Stomach (tissue), 9 donors: Measurements from ENCODE around the gene CPT1B. TPM values are rescaled to one million over a fixed set of nuclear protein-coding genes. Genes with fewer than 3 reads are reported as not detected.

Experiments
- DNase-seq, 2 donors: peaks; one replicate each; pipeline versions ENCODE4 v3.0.0 to v3.0.0-alpha.2; 2013 to 2019
- H3K27ac ChIP-seq, 5 donors: fragments of 200-600 bp in 4 of 5; sonication (generic) in 4 of 5; one replicate each; pipeline ENCODE4 v1.5.1; 2013 to 2019; ENCODE audit warnings: mild to moderate bottlenecking in 1 of 5, moderate library complexity in 1 of 5
- H3K27me3 ChIP-seq, 3 donors: fragments of 200-600 bp; sonication (generic); one replicate each; pipeline ENCODE4 v1.5.1; 2017 to 2019; ENCODE audit warnings: mixed run types in 1 of 3
- H3K36me3 ChIP-seq, 4 donors: fragments of 200-600 bp; sonication (generic); 1 replicate in 3 of 4; 2 replicates in 1 of 4; pipeline ENCODE4 v1.5.1; 2016 to 2019
- H3K4me1 ChIP-seq, 4 donors: fragments of 200-600 bp; sonication (generic); one replicate each; pipeline ENCODE4 v1.5.1; 2016 to 2019
- H3K4me3 ChIP-seq, 4 donors: fragments of 200-600 bp; sonication (generic) in 3 of 4; one replicate each; pipeline ENCODE4 v1.5.1; 2016 to 2019; ENCODE audit warnings: mild to moderate bottlenecking in 1 of 4
- H3K9me3 ChIP-seq, 4 donors: fragments of 200-600 bp; sonication (generic); one replicate each; pipeline ENCODE4 v1.5.1; 2016 to 2019
- EP300 ChIP-seq: sonication (generic); formaldehyde crosslinking; IDR thresholded peaks from one replicate; pipeline ENCODE4 v1.6.1; 2017; ENCODE audit warnings: antibody characterized with exemption
- POLR2A ChIP-seq, 4 donors: fragments of 450-650 bp; IDR thresholded peaks; one replicate each; pipeline ENCODE4 v1.6.1; 2016; ENCODE audit warnings: antibody characterized with exemption in 4 of 4, control low read depth in 2 of 4, mild to moderate bottlenecking in 1 of 4, moderate library complexity in 1 of 4
- POLR2AphosphoS5 ChIP-seq, 3 donors: sonication (generic); formaldehyde crosslinking; IDR thresholded peaks; one replicate each; pipeline ENCODE4 v1.6.1; 2016; ENCODE audit warnings: antibody characterized with exemption in 3 of 3
- WGBS, 5 donors: extraction: QIAGEN DNeasy Blood & Tissue Kit in 3 of 5; methylation state at CpG; one replicate each; pipeline versions ENCODE4 v1.1.5 to v1.1.7; 2013 to 2018; 5-methylcytosine and 5-hydroxymethylcytosine counted together
- intact Hi-C: fragments of 100-400 bp; cut with DNase I; formaldehyde crosslinking; loops from one replicate; pipeline ENCODE4 v1.15.1; 2023; ENCODE audit warnings: low total_unique reads
- polyA plus RNA-seq, 3 donors: library from polyadenylated mRNA; stranded (reverse); fragments of 200-250 nt; gene quantifications; one replicate each; pipeline ENCODE4 v1.2.3, GENCODE V29; 2013
- total RNA-seq, 5 donors: library from RNA; depleted of rRNA; stranded (reverse); fragments of >200 nt; gene quantifications; one replicate each; pipeline versions ENCODE4 v1.1.0 to v1.2.3, GENCODE V29; 2014 to 2016
- TF ChIP-seq, protein P1 (sequence below), 7 experiments: fragments of 450-650 bp in 4 of 7; fragments of 200-600 bp in 3 of 7; sonication (generic) in 3 of 7; IDR thresholded peaks; one replicate each; pipeline ENCODE4 v1.5.1; 2016 to 2019; ENCODE audit warnings: antibody characterized with exemption in 7 of 7, control low read depth in 2 of 7, mild to moderate bottlenecking in 1 of 7
- donor health status: healthy with polysubstance abuse.
- donor health status: Bipolar disorder and iron deficiency.
- donor health status: healthy.

CPT1B gene
- total and polyA plus RNA-seq, 8 donors: 6.6 to 164 (median 21.0) TPM

DNA sequence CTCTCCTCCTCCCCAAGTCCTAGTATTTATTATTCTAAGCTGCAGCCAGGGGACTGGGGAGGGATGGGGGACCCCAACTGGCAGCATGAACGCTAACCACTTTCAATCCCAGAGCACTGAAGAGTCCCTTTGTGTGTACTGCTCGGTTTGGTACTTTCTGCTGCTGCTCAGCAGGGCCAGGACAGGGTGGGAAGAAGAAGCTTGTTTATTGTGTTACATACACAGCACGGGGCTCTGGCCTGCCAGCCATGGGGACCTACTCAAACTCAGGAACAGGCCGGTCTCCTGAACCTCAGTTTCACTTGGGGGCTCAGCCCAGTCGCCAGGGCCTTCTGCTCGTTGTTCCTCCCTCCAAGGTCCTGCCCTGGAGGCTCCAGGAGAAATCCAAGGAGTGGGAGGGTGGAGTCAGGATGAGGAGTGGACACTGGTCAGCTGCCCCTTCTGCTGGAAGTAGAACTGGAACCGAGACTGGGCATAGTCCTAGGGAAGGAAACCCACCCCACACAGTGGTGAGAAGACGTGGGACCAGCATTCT, 616 bp upstream of the CPT1B start:
- peaks cover 0 to 15% (median 5%) of the 10 kb centered on the region in 3 donors for H3K27me3 ChIP-seq
- TF ChIP-seq POLR2A (IDR thresholded peaks at IDR 0.05): no peak
- no peak for TF ChIP-seq POLR2AphosphoS5 (IDR thresholded peaks at IDR 0.05)
- no peak for TF ChIP-seq EP300
- TF ChIP-seq, protein P1, sequence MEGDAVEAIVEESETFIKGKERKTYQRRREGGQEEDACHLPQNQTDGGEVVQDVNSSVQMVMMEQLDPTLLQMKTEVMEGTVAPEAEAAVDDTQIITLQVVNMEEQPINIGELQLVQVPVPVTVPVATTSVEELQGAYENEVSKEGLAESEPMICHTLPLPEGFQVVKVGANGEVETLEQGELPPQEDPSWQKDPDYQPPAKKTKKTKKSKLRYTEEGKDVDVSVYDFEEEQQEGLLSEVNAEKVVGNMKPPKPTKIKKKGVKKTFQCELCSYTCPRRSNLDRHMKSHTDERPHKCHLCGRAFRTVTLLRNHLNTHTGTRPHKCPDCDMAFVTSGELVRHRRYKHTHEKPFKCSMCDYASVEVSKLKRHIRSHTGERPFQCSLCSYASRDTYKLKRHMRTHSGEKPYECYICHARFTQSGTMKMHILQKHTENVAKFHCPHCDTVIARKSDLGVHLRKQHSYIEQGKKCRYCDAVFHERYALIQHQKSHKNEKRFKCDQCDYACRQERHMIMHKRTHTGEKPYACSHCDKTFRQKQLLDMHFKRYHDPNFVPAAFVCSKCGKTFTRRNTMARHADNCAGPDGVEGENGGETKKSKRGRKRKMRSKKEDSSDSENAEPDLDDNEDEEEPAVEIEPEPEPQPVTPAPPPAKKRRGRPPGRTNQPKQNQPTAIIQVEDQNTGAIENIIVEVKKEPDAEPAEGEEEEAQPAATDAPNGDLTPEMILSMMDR (IDR thresholded peaks at IDR 0.05): no peak
- intact Hi-C loops: no loop called here
- H3K9me3 ChIP-seq: no peaks in the 10 kb centered on the region
- no peak for DNase-seq
- peaks cover 0 to 35% (median 19%) of the 10 kb centered on the region in 4 donors for H3K36me3 ChIP-seq
- no peak overlapping the region for H3K4me3 ChIP-seq
- peaks cover 32 to 44% (median 37%) of the 10 kb centered on the region in 4 donors for H3K4me1 ChIP-seq
- H3K27ac ChIP-seq: no peak overlapping the region
- WGBS, 5 donors: 59 to 70% (median 67%) methylated on average over 5 to 8 of the region's 8 CpGs

DNA sequence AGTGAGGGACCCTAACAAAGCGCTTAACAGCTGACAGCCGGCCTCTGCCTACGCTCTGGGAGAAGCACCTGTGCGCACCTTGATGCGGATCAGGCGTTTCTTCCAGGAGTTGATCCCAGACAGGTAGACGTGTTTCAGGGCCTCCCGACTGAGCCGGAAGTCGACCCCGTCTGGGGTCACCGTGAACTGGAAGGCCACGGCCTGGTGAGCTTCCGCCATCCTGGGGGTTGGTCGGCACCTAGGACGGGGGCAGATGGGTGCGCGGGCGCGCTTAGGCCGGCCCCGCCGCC, 585 bp downstream of the CPT1B start:
- peaks cover 0 to 47% (median 25%) of the 10 kb centered on the region in 4 donors for H3K36me3 ChIP-seq
- no peak for DNase-seq
- peaks cover 25 to 37% (median 30%) of the 10 kb centered on the region in 4 donors for H3K4me1 ChIP-seq
- intact Hi-C loops: no loop called here
- H3K4me3 ChIP-seq: peak overlapping the region in 1 of 4 donors; percentile 11
- peaks cover 0 to 15% (median 5%) of the 10 kb centered on the region in 3 donors for H3K27me3 ChIP-seq
- H3K9me3 ChIP-seq: no peaks in the 10 kb centered on the region
- 46 to 52% (median 51%) methylated on average over 10 to 23 of the region's 23 CpGs for WGBS, 5 donors
- TF ChIP-seq POLR2A (IDR thresholded peaks at IDR 0.05) (no peak), EP300 (no peak)
- TF ChIP-seq, protein P1 (IDR thresholded peaks at IDR 0.05): no peak
- H3K27ac ChIP-seq: no peak overlapping the region

DNA sequence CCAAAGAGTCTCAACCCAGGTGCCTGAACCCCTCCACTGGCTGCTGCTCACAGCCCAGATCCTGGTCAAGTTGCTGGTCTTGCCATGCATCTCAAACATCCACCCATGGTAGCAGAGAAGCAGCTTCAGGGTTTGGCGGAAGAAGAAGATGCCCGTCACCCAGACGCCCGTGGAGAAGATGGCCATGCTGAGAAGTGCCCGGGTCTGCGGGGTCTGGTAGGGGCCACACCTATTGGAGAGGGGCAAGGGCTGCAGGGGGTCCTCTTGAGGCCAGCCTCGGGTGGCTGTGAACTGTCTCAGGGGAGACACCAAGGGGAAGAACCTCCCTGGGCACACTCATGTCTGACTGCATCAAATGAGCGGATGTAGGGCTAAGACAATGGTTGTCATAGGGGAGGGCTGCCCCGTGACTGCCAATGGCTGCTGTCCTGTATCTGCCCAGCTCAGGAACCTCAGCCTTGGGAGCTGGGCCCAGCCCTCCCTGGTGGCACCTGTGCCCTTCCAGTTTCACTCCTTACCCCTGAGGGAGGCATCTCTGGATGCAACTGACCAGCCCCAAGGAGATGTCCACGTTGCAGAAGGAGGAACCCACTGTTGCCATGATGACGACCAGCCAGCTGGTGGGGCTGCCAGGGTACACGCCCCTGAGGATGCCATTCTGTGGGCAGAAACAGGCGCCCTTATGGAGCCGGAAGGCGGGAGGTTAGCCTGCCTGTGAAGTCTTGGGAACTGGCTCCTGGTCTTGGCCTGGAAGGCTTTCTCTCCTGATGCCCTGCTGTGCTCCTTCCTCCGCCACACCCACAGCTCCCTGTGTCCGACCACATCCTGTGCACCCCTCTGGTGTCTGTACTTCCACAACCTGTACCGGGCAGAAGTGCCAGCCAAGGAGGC, 1.2 kb downstream of the CPT1B start:
- Histone ChIP-seq H3K27me3 (peaks cover 0 to 15% (median 5%) of the 10 kb centered on the region in 3 donors), H3K4me1 (peaks cover 24 to 36% (median 30%) of the 10 kb centered on the region in 4 donors), H3K36me3 (peaks cover 0 to 51% (median 29%) of the 10 kb centered on the region in 4 donors), H3K4me3 (no peak overlapping the region), H3K9me3 (no peaks in the 10 kb centered on the region), H3K27ac (no peak overlapping the region)
- no peak for DNase-seq
- TF ChIP-seq, protein P1 (IDR thresholded peaks at IDR 0.05): no peak
- TF ChIP-seq POLR2A (IDR thresholded peaks at IDR 0.05): no peak
- no peak for TF ChIP-seq POLR2AphosphoS5 (IDR thresholded peaks at IDR 0.05)
- no peak for TF ChIP-seq EP300
- 76 to 82% (median 81%) methylated on average over 17 to 18 of the region's 18 CpGs for WGBS, 5 donors
- intact Hi-C loops: no loop called here

DNA sequence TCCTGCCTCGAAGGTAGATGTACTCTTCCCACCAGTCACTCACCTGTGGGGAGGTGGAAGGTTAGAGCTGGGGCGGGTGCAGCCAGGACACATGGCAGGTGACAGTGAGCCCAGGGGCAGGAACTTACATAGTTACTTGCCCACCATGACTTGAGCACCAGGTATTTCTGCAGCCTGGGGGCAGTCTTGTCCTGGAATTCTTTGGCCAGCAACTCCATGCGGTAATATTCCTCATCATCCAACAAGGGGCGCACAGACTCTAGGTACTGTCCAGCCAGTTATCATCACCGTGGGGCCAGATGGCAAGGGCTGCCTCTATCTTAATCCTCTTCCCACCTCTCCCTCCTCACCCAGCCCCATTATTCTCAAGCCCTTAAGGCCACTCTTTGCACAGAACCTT, 2.2 kb downstream of the CPT1B start:
- no peak overlapping the region for H3K27ac ChIP-seq
- 50 to 63% (median 56%) methylated on average over 4 to 5 of the region's 5 CpGs for WGBS, 5 donors
- TF ChIP-seq EP300 (no peak), POLR2A (IDR thresholded peaks at IDR 0.05) (no peak), POLR2AphosphoS5 (IDR thresholded peaks at IDR 0.05) (no peak)
- TF ChIP-seq, protein P1 (IDR thresholded peaks at IDR 0.05): peak in 1 of 7 experiments; percentile 25
- no peak overlapping the region for H3K4me3 ChIP-seq
- peaks cover 0 to 15% (median 5%) of the 10 kb centered on the region in 3 donors for H3K27me3 ChIP-seq
- no peaks in the 10 kb centered on the region for H3K9me3 ChIP-seq
- H3K36me3 ChIP-seq: peaks cover 0 to 59% (median 38%) of the 10 kb centered on the region in 4 donors
- peak in 1 of 2 donors; percentile 73 for DNase-seq
- intact Hi-C loops: no loop called here
- H3K4me1 ChIP-seq: peaks cover 14 to 26% (median 25%) of the 10 kb centered on the region in 4 donors
